ENCODE results near the gene CNOT8.
A peak's percentile ranks its signal among the peaks of the same experiment; 100 is the strongest.
"Not testable (repeated sequence)": the region's sequence is repeated elsewhere in the genome, so short reads cannot be mapped to it uniquely, and the experiment has no call there.

Gene CNOT8

GRCh38 chr5:154858297-154858971 is at the start of gene CNOT8:
Gene CNOT8 (plus strand): TSS chr5:154858627. CDS start chr5:154863279, 4,652 bp downstream.
- DNase-seq (ENCODE audit: low read depth in 2 of 2, low spot score in 1 of 2): peak; percentile 93 to 97

DNA sequence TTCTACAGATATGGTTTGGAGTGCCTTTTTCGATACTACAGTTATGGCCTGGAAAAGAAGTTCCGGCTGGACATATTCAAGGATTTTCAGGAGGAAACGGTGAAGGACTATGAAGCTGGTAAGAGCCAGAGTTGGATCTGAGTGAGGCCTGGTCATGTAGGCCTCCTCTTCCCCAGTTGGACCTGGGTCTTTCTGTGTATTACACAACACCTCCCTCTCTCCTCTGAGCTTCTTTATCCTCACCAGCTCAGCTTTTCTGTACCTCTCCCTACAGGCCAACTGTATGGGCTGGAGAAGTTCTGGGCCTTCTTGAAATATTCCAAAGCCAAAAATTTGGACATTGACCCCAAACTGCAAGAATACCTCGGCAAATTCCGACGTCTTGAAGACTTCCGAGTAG is 47.2 kb upstream of the CNOT8 start:
- DNase-seq (ENCODE audit: low read depth in 2 of 2, low spot score in 1 of 2): no peak

DNA sequence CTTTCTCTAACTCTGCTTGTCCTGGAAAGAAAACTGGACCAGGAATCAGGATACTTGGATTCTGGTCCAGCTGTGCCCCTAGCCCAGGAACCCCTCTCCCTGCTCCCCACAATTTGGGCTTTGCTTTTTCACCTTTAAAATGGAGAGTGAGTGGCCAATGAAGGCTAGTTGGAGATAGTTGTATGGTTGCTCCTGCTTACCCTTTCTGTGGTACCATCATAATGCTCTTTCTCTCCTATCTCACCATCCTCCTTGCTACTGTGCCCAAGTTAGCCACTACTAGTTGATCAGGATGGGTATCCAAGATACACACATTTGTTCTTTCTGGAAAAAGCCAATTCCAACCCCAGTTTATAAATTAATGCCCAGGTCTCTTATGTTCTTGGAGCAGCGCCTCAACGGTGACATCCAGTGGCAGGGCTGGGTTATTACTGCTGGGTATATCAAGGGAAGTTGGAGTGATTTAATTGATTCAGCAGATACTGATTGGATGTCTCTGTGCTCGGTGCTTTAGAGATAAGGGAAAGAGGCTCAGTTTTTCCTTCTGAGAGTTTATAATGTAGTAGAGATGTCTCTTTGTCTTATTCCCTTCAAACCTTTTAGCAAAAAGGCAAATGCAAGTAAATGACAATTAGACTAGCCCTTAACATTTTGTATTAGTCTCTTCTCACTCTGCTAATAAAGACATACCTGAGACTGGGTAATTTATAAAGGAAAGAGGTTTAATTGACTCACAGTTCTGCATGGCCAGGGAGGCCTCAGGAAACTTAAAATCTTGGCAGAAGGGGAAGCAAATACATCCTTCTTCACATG is 46.6 kb upstream of the CNOT8 start:
- DNase-seq (ENCODE audit: low read depth in 2 of 2, low spot score in 1 of 2): peak; percentile 24 to 33

- no peak for DNase-seq (ENCODE audit: low read depth in 2 of 2, low spot score in 1 of 2)
These were observed 45.3 kb upstream of the CNOT8 start for GRCh38 chr5:154813158-154813557.

DNA sequence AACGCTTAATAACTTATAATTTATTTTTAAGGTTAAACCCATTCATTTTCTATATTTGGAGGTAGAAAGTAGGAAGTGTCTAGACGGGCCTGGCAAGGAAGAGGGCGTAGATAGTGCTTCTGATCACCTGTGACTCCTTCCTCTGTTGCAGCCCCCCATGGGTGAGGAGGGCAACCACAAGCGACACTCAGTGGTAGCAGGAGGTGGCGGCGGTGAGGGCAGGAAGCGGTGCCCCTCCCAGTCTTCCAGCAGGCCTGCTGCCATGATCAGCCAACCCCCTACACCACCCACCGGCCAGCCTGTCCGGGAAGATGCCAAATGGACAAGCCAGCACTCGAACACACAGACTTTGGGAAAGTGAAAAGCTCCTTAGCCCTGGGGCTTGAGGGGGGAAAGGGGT is 44.7 kb upstream of the CNOT8 start:
- peak in 1 of 2 donors; percentile 13 for DNase-seq (ENCODE audit: low read depth in 2 of 2, low spot score in 1 of 2)

GRCh38 chr5:154815025-154815424 is 43.4 kb upstream of the CNOT8 start:
- DNase-seq (ENCODE audit: low read depth in 2 of 2, low spot score in 1 of 2): no peak

DNA sequence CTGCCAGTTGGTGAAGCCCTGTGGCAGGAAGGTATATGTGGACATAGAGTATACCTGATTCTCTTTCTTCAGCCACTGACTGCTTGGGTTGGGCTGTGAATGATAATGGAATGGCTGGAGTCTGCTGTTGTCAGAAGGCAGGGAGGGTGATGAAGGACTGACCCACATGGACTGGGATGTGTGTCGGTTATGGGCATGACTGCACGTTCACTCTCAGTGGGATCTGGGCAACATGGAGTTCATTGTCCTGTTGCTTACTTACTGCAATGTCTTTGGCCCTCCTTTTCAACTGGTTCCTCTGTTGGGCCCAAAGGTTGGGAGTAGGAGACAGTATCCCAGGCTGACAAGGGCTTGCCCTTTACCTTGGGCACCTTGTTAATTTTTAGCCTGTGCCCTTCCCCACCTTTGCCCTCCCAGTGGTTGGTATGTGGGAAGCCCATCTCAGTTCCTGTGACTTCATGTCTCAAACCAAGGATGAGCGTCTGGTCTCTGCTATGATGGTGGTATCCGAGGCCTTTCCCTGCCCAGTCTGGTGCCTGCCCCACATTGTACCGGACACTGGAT is 42.7 kb upstream of the CNOT8 start:
- DNase-seq (ENCODE audit: low read depth in 2 of 2, low spot score in 1 of 2): no peak

- DNase-seq (ENCODE audit: low read depth in 2 of 2, low spot score in 1 of 2): no peak
These were observed 41.4 kb upstream of the CNOT8 start for GRCh38 chr5:154816891-154817492.

GRCh38 chr5:154817815-154818214 is 40.6 kb upstream of the CNOT8 start:
- DNase-seq (ENCODE audit: low read depth in 2 of 2, low spot score in 1 of 2): no peak

DNA sequence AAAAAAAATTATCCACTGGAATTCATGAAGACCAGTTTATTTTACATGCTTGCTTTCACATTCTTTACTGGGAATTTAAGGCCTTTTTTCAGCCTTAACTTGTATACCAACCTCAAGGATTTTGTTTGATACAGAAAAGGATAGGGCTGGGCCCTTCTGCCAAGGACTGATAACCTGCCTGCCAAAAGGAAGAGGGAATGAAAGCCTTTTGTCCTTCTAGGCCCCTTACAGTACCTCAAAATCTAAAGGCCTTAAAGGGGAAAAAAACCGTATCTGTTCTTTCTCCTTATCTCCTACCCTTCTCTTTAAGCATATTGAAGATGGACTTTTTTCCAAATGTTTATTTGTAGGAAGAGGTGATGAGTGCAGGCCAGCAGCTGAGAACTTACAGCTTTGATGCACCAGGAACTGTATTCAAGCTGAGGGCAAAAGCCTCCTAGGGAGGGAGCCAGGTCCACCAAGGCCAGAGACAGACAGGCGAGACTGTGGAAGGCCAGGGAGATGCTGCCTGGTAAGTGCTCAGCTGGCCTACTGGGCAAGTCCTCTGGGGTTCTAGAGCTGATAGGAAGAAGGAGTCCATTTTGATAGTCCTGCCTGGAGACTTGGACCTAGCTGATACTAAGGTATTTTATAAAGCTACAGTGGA is 39.8 kb upstream of the CNOT8 start:
- DNase-seq (ENCODE audit: low read depth in 2 of 2, low spot score in 1 of 2): no peak

DNA sequence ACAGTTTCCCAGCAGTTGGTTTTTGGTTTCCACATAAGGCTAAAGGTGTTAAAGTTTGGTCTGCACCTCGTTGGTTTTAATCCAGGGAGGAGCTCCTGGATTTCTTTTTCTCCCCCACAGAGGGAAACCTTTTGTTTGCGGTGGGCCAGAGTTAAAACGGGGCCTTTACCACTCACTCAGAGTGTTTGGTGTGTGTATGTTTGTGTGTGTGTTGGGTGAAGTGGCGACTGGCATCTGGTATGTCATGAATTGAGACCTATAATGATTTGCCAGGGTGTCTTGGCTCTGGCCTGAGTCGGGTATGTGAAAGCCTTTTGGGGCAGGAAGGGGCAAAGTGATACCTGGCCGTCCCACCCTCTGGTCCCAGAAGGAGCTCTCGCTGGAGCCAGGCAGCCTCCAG is 38.9 kb upstream of the CNOT8 start:
- DNase-seq (ENCODE audit: low read depth in 2 of 2, low spot score in 1 of 2): no peak

- no peak for DNase-seq (ENCODE audit: low read depth in 2 of 2, low spot score in 1 of 2)
These were observed 38.0 kb upstream of the CNOT8 start for GRCh38 chr5:154820383-154820782.

DNA sequence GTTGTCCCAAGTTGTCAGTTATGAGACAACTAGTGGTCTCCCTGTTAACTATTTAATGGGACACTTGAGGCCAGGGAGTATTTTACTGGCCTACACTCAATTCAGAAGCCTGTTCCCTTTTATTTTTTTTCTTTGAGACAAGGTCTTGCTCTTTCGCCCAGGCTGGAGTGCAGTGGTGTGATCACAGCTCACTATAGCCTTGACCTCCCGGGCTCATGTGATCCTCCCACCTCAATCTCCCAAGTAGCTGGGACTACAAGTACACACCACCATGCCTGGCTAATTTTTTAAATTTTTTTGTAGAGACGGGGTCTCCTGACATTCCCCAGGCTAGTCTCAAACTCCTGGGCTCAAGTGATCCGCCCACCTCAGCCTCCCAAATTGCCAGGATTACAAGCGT is 35.5 kb upstream of the CNOT8 start:
- not testable (repeated sequence) for DNase-seq (ENCODE audit: low read depth in 2 of 2, low spot score in 1 of 2)

DNA sequence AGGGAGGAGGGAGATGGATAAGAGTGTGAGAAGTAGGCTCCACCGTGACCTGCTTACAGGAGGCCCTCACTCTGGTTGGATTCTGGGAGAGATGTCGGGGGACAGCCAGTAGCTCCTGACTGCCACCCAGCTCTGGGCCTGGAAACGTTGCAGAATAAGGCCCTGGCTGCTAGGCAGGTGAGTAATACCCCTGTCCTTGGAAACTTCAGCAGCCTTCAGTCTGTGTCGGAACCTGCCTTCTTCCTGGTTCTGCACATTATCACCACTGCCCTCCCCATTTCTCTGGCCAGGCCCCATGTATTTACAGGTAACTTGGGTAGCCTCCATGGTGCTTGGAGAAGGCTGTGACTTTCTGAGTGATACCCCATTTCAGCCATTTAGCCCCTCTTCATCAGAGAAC is 34.8 kb upstream of the CNOT8 start:
- DNase-seq (ENCODE audit: low read depth in 2 of 2, low spot score in 1 of 2): no peak

DNA sequence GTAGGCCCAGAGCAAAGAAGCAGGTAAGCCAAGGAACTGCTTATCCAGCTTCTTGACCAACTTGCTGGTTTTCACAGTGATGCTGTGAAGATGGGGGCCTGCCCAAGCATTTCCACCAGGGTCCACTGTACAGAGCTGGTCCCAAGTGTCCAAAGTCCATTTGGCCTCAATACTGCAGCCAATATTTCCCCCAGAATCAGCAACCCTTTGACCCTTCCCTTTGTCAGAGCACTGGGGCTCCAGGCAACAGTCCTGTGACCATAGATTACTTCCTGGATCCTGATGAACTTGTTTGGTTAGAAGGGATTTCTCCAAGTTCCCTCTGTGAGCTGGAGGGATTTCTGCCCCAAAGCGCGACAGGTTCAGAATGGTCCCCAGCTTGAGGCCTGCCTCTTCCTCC is 34.4 kb upstream of the CNOT8 start:
- no peak for DNase-seq (ENCODE audit: low read depth in 2 of 2, low spot score in 1 of 2)

GRCh38 chr5:154829181-154829588 is 29.2 kb upstream of the CNOT8 start:
- DNase-seq (ENCODE audit: low read depth in 2 of 2, low spot score in 1 of 2): no peak

DNA sequence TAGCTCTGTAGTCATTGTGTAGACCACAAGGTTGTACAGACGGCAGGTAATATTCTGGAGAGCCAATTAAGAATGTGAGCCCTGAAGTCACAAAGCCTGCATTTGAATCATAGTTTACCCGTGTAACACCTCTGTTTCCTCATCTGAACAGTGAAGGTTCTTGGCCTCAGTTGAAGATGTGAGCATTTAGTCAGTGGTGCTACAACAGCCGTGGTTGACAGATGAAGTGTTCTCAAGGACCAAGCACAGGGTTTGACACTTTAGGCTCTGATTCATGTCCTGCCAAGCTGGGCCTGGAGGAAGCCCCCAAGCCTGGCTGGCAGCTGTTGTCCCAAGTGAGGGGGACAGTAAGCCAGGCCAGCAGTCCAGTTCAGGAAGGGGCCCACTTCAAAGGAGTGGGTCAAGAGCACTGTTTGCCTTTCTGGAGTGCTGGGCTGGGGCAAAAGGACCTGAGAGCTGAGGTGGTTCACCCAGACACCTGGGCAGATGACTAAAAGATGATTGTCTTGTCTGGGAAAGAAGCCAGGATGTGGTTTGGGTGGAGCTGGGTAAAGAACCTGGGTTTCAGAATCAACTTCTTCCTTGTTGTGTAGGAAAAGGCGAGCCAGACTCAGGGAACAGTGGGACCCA is 28.7 kb upstream of the CNOT8 start:
- no peak for DNase-seq (ENCODE audit: low read depth in 2 of 2, low spot score in 1 of 2)

DNA sequence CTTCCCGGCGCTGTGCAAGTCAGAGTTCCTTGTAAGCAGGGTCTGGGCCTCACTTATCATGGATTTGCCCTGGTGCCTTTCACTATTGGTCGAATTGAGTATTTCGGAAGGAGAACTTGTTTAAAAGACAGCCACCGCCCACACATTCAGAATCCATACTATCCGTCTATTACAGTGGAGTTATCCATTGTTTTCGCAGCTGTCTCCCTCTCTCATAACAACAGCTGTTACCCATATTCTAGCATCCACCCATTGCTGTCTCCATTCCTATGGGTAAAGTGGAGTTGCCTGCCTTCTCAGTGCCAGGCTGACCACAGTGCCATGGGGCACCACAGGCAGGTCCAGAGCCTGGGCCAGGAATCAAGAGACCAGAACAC is 28.2 kb upstream of the CNOT8 start:
- DNase-seq (ENCODE audit: low read depth in 2 of 2, low spot score in 1 of 2): no peak

GRCh38 chr5:154830596-154830995 is 27.8 kb upstream of the CNOT8 start:
- no peak for DNase-seq (ENCODE audit: low read depth in 2 of 2, low spot score in 1 of 2)

DNA sequence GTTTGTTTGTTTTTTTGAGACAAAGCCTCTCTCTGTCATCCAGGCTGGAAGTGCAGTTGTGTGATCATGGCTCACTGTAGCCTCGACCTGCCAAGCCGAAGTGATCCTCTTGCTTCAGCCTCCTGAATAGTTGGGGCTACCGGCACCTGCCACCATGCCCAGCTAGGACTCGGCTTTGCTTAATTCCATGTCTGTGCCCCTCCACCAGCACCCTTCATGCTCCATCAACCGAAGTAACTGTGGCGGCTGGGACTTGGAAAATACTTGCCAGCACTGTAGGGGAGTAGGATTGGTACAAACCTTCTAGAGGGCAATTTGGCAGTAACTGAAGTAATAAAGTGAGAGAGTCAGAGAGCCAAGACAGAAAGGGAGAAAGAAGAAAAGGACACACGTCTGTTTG is 27.0 kb upstream of the CNOT8 start:
- DNase-seq (ENCODE audit: low read depth in 2 of 2, low spot score in 1 of 2): no peak

DNA sequence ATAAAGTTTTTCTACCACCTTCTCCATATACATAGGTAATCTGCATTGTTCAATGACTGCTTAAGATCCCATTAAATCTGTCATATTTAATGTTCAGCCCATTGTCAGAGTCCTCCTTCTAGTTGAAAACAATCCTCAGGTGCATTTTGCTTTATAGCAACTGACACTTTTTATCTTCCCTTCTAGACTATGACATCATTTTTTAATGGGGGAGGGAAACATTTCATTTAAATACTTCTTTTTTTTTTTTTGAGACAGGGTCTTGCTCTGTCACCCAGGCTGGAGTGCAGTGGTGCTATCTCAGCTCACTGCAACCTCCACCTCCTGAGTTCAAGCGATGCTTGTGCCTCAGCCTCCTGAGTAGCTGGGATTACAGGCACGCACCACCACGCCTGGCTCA is 25.6 kb upstream of the CNOT8 start:
- DNase-seq (ENCODE audit: low read depth in 2 of 2, low spot score in 1 of 2): not testable (repeated sequence)
